ENCODE results near the gene HTT. TPM values are rescaled to one million over a fixed set of nuclear protein-coding genes. Genes with fewer than 3 reads are reported as not detected.

HTT gene
- total RNA-seq, 1 donor from 2014 or later = 20.0 TPM

DNA sequence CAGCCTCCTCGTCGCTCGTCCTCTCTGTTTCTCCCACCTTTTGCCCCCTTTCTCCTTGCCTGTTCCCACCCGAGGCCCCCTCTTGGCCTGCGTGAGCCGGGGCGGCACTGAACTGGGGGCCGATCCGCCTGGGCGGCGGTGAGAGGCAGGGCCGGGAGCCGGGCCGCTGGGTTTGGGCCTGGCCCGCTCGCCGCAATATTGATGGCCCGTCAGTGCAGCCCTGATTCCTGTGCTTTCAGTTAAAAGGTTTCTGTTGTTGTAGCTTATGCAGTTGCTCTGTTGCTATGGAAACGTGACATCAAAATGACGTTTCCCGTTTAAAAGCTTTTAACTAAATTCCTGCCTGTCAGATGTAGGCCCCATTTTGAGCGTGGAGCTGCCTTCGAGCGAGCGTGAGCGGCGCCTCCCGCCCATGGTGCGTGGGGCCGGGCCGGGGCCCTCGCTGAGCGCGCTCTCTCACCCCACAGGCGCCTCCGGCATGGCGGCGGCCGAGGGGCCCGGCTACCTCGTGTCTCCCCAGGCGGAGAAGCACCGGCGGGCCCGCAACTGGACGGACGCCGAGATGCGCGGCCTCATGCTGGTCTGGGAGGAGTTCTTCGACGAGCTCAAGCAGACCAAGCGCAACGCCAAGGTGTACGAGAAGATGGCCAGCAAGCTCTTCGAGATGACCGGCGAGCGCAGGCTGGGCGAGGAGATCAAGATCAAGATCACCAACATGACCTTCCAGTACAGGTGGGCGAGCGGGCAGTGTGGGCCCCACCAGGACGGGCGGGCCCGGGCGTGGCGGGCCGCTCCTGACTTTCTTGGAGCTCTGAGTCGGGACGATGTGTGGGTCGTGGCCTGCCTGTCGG, 174.6 kb downstream of the HTT start, which contains the start of gene MSANTD1:
Gene MSANTD1, plus strand, starts transcription at position 349 of the 851 bp plus-strand sequence. Its CDS starts 64 bp downstream, at position 413.
- DNase-seq = no peak
- Histone ChIP-seq H3K27ac (replicated peaks) (no peak within 1 kb of the TSS), H3K27me3 (ENCODE audit: low read depth) (no peaks in the 10 kb centered on the region), H3K36me3 (peaks cover 6% of the 10 kb centered on the region), H3K9me3 (replicated peaks) (no peaks in the 10 kb centered on the region), H3K4me1 (no peaks in the 10 kb centered on the region), H3K4me3 (no peak within 1 kb of the TSS)
- TF ChIP-seq, protein P1, sequence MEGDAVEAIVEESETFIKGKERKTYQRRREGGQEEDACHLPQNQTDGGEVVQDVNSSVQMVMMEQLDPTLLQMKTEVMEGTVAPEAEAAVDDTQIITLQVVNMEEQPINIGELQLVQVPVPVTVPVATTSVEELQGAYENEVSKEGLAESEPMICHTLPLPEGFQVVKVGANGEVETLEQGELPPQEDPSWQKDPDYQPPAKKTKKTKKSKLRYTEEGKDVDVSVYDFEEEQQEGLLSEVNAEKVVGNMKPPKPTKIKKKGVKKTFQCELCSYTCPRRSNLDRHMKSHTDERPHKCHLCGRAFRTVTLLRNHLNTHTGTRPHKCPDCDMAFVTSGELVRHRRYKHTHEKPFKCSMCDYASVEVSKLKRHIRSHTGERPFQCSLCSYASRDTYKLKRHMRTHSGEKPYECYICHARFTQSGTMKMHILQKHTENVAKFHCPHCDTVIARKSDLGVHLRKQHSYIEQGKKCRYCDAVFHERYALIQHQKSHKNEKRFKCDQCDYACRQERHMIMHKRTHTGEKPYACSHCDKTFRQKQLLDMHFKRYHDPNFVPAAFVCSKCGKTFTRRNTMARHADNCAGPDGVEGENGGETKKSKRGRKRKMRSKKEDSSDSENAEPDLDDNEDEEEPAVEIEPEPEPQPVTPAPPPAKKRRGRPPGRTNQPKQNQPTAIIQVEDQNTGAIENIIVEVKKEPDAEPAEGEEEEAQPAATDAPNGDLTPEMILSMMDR (IDR thresholded peaks at IDR 0.05; ENCODE audit: borderline replicate concordance) = no peak
- intact Hi-C loops (cut with micrococcal nuclease) = no loop called here

DNA sequence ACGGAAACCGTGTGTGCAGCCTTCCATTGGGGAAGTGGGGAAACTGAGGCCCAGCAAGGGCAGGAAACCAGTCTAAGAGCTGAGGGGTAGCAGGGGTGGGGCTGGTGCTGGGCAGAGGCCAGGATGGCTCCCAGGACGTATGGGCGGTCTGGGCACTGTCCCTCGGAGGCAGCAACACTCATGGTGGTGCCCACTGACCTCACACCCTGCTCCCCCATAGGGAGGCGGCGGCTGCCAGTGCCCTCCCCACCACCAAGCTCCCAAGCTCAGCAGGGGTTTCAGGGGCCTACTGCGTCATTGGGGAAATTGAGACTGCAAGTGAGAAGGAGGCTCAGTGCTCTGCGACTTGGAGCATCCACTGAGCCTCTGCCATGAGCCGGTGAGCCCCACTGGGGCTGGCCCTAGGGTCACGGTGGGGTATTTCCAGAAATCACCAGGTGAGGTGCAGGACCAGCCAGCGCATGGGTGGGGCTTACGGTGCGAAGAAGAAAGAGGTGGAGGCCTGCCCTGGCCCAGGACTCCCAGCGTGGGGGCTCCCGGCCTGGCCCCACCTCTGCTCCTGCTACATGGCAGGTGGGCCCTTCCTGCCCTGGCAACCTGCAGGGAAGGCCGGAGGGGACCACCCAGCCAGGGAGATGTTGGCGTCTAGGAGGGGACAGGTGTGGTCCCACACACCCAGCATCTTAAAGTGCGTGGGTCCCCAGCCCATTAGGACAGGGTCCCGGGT, 175.4 kb downstream of the HTT start:
- H3K9me3 ChIP-seq (replicated peaks) = no peaks in the 10 kb centered on the region
- no peak overlapping the region for H3K27ac ChIP-seq (replicated peaks)
- no peaks in the 10 kb centered on the region for H3K27me3 ChIP-seq (ENCODE audit: low read depth)
- intact Hi-C loops (cut with micrococcal nuclease) = no loop called here
- peak; percentile 9 for DNase-seq
- H3K36me3 ChIP-seq = peaks cover 6% of the 10 kb centered on the region
- TF ChIP-seq, protein P1 (IDR thresholded peaks at IDR 0.05; ENCODE audit: borderline replicate concordance) = no peak
- no peak overlapping the region for H3K4me3 ChIP-seq
- H3K4me1 ChIP-seq = no peaks in the 10 kb centered on the region

DNA sequence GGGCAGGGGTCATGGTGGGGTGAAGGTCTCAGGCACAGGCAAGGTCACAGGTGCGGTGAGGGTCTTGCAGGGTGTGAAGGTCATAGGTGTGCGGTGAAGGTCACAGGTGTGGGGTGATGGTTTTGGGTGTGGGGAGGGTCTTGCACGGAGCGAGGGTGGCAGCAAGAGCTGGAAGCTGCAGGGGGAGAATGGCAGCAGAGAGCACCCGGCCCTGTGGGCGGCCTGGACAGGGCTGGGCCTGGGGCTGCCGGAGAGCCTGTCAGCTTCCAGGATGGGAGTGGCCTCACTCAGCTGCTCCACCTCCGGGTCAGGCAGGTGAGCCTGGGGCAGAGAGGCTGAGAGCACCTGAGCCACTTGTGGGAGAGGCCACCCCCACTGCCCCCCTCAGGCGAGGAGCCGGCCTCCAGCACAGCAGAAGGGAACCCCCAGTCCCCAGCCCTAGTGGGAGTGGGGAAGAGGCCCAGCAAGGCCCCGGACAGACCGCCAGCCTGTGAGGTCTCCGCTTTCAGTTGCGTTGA, 176.0 kb downstream of the HTT start:
- no peak for DNase-seq
- Histone ChIP-seq H3K9me3 (replicated peaks) (no peaks in the 10 kb centered on the region), H3K27me3 (ENCODE audit: low read depth) (no peaks in the 10 kb centered on the region), H3K36me3 (peaks cover 6% of the 10 kb centered on the region), H3K4me1 (no peaks in the 10 kb centered on the region), H3K4me3 (no peak overlapping the region), H3K27ac (replicated peaks) (no peak overlapping the region)
- TF ChIP-seq, protein P1 (IDR thresholded peaks at IDR 0.05; ENCODE audit: borderline replicate concordance) = no peak
- intact Hi-C loops (cut with micrococcal nuclease) = no loop called here

DNA sequence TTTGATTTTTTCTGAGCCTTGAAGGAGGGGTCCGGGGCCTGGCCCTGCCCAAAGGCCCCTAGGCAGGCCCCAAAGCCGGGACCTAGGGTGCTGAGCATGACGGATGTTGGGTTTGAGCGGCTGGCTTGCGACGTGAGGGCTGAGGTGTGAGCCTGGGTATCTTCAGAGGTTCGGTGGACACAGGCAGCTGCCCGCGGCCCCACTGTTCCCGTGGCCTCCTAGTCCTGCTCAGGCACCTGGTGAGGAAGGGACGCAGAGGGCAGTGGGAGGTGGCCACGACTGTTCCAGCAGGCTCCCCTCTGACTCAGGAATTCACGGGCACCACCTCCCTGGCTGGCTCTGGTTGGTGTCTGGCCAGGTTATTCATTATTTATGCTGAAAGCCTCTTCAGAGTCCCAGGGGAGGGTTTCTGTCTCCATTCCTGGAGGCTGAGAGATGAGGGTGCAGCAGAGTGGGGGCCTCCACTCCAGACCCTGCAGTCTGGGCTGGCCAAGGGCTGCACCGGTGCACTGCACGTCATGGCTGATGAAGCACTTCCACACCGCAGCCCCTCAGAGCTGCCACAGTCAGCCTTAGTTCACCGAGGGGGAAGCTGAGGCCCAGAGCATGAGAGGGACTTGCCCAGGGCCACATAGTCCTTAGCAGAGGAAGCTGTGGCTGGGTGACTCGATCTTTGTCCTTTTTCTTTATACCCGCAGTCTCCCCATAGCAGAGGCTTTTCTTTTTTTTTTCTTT, 176.6 kb downstream of the HTT start:
- intact Hi-C loops (cut with micrococcal nuclease) = no loop called here
- H3K4me3 ChIP-seq = no peak overlapping the region
- DNase-seq = peak; percentile 7

More for the DNA sequence above, 176.6 kb downstream of the HTT start:
- H3K27me3 ChIP-seq (ENCODE audit: low read depth) = no peaks in the 10 kb centered on the region
- H3K36me3 ChIP-seq = peaks cover 10% of the 10 kb centered on the region
- H3K4me1 ChIP-seq = no peaks in the 10 kb centered on the region
- TF ChIP-seq, protein P1 (IDR thresholded peaks at IDR 0.05; ENCODE audit: borderline replicate concordance) = no peak
- no peaks in the 10 kb centered on the region for H3K9me3 ChIP-seq (replicated peaks)
- no peak overlapping the region for H3K27ac ChIP-seq (replicated peaks)
